Epithelial cell of prostate (primary cell): ENCODE results near the gene NMNAT2.
"Not testable (repeated sequence)": the region's sequence is repeated elsewhere in the genome, so short reads cannot be mapped to it uniquely, and the experiment has no call there.

Source experiments
- DNase-seq: peaks from one replicate; pipeline ENCODE4 v3.0.0-alpha.2; 2011; ENCODE audit warnings: low read depth, low spot score
- H3K27ac ChIP-seq: fragments of 450-650 bp; 2 replicates; pipeline ENCODE4 v1.5.1; 2017; ENCODE audit warnings: mild to moderate bottlenecking

NMNAT2 gene

GRCh38 chr1:183275322-183275721 lies 142.9 kb downstream of the NMNAT2 start:
- DNase-seq: no peak
- H3K27ac ChIP-seq: no peak overlapping the region

- H3K27ac ChIP-seq: no peak overlapping the region
- DNase-seq: no peak
Observed at GRCh38 chr1:183274836-183275235, 143.3 kb downstream of the NMNAT2 start.

DNA sequence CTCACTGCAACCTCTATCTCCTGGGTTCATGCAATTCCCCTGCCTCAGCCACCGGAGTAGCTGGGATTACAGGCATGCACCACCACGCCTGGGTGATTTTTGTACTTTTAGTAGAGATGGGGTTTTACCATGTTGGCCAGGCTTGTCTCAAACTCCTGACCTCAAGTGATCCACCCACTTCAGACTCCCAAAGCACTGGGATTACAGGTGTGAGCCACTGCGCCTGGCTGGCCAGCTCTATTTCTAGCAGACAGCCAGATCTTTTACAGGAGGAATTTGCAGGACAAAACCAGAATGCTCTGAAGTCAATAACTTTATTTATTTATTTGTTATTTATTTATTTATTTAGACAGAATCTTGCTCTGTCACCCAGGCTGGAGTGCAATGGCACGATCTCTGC lies 144.2 kb downstream of the NMNAT2 start:
- H3K27ac ChIP-seq, DNase-seq: not testable (repeated sequence)

GRCh38 chr1:183273300-183273699 lies 144.9 kb downstream of the NMNAT2 start:
- DNase-seq: no peak
- H3K27ac ChIP-seq: peak overlapping the region; percentile 50

GRCh38 chr1:183272390-183272848 lies 145.8 kb downstream of the NMNAT2 start:
- no peak for DNase-seq
- peak overlapping the region; percentile 50 for H3K27ac ChIP-seq

- no peak overlapping the region for H3K27ac ChIP-seq
- no peak for DNase-seq
Observed at GRCh38 chr1:183270541-183271141, 147.5 kb downstream of the NMNAT2 start.

DNA sequence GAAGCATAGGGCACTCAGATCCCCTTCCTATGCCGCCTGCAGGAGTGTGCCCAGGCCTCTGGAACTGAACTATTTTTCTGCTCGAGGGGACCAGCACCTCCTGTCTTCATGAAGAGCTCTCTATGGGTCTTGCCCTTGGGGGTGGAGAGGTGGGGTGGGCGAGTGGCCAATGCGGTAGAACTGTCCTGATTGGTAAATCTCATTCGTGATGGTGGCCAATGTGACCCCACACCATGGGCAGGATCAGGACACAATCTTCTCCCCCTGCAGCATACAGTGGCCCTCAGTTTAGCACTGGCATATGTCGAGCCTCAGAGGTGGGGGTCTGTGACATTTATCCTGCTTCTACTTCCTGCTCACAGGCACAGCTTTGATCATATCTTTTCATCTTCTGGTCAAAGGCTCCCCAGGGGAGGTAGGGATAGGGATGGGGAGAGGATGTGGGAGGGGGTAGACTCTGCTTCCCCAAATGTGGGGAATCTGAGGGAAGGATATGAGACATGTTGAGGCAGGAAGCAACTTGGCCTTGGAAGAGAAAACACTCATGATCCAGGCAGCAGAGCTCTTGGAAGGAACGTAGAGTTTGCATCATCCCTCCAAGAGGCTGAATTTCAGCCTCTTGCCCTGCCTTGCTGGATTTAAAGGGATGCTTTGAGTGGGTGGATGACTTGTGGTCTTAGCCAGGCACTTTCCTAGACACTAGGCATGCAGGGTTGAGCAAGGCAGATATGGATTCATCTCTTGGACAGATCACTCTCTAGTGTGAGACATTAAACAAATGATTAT lies 150.3 kb downstream of the NMNAT2 start:
- H3K27ac ChIP-seq: peak overlapping the region; percentile 98
- peak; percentile 94 for DNase-seq

GRCh38 chr1:183263886-183264602 lies 154.1 kb downstream of the NMNAT2 start:
- no peak for DNase-seq
- H3K27ac ChIP-seq: no peak overlapping the region

GRCh38 chr1:183262628-183263200 lies 155.5 kb downstream of the NMNAT2 start:
- DNase-seq: no peak
- H3K27ac ChIP-seq: no peak overlapping the region

DNA sequence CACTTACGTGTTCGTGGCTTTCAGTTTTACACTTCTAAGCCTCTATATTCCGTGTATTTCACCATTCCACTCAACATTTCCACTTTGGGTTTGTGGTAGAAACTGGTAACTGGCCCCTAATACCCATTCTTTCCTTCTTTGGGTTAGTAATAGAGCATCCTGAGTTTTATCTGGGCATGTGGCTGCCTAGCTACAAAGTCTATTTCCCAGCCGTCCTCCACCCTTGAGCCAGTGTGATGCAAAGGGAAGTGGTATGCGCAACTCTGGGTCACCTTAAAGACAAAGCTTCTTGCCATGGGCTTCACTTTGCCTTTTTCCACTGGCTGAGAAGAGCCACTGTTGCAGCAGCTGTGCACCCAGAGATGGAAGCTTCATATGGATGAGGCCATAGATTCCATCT lies 158.3 kb downstream of the NMNAT2 start:
- no peak for DNase-seq
- no peak overlapping the region for H3K27ac ChIP-seq

DNA sequence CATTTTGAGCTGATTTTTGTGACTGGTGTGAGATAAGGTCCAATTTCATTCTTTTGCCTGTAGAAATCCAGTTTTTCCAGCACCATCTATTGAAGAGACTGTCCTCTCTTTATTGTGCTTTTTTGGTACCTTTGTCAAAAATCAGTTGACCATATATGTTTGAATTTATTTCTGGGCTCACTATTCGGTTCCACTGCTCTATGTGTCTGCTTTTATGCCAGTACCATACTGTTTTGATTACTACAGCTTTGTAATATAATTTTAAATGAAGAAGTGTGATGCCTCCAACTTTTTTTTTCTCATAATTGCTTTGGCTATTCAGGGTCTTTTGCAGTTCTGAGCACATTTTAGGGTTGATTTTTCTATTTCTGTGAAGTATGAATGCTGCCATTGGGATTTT lies 163.1 kb downstream of the NMNAT2 start:
- H3K27ac ChIP-seq: no peak overlapping the region
- DNase-seq: no peak

- H3K27ac ChIP-seq: peak overlapping the region; percentile 84
- no peak for DNase-seq
Observed at GRCh38 chr1:183251959-183252450, 166.2 kb downstream of the NMNAT2 start.

GRCh38 chr1:183251101-183251958 lies 166.8 kb downstream of the NMNAT2 start:
- peak overlapping the region; percentile 84 for H3K27ac ChIP-seq
- no peak for DNase-seq

DNA sequence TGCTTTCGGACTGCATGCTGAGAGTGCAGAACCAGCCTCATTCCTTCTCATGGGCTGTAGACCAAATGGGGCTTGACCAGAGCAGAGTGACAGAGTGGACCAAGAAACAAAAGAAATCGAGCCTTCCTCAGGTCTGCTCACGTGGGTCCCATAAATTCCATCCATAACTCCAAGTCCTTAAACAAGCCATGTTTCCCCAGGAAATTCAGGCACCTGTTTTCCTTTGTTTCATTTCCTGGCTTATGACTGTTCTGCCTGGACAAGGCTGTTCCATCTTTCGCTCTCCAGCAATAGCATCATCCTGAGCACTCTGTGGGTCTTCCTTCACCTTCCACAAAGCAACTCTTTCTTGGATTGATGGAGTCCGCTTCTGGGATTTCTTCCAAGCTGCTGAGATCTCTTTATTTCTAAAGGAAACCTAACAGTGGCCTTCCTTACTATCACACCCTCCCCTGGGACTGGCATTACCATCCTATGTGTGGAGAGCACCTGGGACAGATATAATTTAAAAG lies 168.2 kb downstream of the NMNAT2 start:
- H3K27ac ChIP-seq: peak overlapping the region; percentile 84
- no peak for DNase-seq

- no peak for DNase-seq
- peak overlapping the region; percentile 84 for H3K27ac ChIP-seq
Observed at GRCh38 chr1:183248989-183249691, 169.0 kb downstream of the NMNAT2 start.

DNA sequence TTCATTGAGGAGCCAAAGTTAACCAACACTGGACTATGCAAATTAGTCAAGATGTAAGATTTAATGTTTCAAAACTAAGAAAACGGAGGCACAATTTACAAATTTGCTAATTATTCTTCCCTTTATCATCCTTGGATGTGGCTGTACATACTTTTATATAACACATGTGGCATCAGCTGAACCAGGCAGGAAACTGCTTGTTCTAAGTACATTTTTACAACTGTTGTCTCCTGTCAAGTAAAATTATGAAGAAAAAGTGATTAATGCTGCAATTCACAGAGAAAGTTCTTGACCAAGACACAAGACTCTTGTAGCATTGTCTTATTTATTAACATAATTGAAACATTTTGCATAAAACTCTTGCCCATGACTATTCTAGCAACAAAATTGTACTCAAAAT lies 170.2 kb downstream of the NMNAT2 start:
- peak overlapping the region; percentile 84 for H3K27ac ChIP-seq
- no peak for DNase-seq

- peak overlapping the region; percentile 84 for H3K27ac ChIP-seq
- DNase-seq: no peak
Observed at GRCh38 chr1:183247484-183247883, 170.7 kb downstream of the NMNAT2 start.

DNA sequence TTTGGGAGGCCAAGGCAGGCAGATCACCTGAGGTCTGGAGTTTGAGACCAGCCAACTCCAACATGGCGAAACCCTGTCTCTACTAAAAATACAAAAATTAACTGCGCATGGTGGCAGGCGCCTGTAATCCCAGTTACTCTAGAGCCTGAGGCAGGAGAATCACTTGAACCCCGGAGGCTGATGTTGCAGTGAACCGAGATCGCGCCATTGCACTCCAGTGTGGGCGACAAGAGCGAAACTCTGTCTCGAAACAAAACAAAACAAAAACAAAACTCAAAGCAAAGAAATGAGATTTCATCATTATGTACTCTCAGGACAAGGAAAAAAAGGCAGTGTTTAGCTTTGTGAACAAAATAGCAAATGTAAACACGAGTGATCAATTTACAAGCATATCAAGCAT lies 171.1 kb downstream of the NMNAT2 start:
- no peak for DNase-seq
- H3K27ac ChIP-seq: peak overlapping the region; percentile 84

- DNase-seq: no peak
- peak overlapping the region; percentile 84 for H3K27ac ChIP-seq
Observed at GRCh38 chr1:183246436-183246835, 171.7 kb downstream of the NMNAT2 start.
